Fibroblast of the conjunctiva (primary cell): ENCODE results near the gene EEF1A1.

Source experiments
- DNase-seq: peaks from one replicate; pipeline ENCODE4 v3.0.0-alpha.2; 2010; ENCODE audit warnings: low read depth

Gene EEF1A1

DNA sequence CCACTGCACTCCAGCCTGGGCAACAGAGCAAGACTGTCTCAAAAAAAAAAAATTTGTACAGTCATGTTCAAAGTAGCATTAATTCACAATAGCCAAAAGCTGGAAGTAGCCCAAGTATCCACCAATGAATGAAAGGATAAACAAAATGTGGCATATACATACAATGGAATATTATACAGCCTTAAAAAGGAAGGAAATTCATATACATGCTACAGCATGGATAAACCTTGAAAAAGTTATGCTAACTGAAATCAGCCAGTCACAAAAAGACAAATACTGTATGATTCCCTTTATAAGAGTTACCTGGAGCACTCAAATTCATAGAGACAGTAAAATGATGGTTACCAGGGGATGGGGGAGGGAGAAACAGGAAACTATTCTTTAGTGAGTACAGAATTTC lies 15.7 kb downstream of the EEF1A1 start:
- no peak for DNase-seq

DNA sequence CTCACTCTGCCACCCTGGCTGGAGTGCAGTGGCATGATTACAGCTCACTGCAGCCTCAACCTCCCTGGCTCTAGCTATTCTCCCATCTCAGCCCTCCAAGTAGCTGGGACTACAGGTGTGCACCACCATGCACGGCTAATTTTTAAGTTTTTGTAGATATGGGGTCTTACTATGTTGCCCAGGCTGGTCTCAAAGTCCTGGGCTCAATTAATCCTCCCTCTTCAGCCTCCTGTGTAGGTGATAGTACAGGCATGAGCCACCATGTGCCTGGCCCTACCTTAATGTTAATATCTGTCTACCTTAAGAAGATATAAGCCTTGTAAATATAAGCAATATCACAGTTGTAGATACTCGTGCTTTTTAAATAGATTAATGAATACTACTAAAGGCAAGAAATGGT lies 16.7 kb downstream of the EEF1A1 start:
- DNase-seq, result no peak

DNA sequence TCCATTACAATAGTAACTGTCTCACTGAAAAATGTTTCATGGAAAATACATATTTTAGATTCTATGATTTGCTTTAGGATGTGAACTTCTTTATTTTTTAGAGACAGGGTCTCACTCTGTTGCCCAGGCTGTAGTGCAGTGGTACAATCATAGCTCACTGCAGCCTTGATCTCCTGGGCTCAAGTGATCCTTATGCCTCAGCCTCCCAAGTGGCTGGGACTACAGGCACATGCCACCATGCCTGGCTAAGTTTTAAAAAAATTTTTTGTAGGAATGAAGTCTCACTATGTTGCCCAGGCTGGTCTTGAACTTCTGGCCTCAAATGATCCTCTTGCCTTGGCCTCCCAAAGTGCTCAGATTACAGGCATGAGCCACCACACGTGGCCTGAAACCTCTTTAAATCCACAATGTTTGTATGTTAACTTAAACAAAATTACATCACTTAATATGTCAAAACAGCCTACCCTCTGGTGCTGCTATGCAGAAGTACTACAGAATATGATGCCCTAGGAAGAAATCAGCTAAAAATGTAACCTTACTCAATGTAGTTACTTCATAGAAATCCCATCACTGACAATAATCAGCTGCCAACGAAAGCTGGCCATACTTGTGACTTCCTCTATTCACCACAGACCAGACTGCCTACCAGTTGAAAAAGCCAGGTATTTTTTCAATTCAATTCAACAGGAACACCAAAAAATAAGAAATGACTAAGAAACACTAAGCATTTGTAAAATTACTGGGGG lies 17.6 kb downstream of the EEF1A1 start:
- DNase-seq, result no peak

DNA sequence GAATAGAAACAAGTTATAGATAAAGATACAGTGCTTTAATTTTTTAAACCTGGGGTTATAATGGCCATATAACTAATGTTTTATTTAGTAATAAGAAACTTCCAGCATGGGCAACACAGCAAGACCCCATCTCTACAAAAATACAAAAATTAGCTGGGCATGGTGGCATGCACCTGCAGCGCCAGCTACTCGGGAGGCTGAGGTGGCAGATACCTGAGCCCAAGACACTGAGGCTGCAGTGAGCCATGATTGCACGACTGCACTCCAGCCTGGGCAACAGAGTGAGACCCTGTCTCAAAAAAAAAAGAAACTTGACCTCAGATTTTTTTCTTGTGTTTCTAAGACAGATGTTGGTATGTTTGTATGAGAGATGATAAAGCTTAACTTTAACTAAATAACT lies 22.9 kb downstream of the EEF1A1 start:
- no peak for DNase-seq

DNA sequence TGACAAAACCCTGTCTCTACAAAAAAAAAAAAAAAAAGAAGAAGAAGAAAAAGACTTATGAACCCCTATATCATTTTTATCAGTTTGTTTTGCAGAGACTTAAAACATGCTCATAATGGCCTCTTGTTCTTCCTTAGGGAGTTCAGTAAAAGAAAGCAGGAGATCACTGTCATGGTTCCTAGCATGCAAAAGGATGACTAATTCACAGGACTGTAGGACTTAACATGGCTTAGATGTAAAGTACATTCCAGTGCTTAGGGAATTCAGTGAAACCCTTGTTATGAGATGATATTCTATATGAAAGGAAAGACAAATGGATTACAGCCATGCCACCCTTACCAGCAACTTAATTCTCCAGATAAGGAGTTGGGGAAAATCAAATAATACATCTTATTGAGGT lies 29.5 kb downstream of the EEF1A1 start:
- DNase-seq, result no peak

DNA sequence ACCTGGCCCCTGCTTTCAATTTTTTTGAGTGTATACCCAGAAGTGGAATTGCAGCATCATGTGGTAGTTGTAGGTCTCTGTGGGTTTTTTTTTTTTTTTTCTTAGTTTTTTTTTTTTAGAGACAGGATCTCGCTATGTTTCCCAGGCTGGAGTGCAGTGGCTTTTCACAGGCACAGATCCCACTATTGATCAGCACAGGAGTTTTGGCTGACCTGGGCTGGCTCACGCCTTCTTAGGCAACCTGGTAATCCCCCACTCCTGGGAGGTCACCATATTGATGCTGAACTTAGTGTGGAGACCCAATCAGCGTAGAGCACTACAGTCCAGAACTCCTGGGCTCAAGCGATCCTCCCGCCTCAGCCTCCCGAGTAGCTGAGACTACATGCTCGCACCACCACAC lies 33.4 kb downstream of the EEF1A1 start:
- DNase-seq, result no peak

DNA sequence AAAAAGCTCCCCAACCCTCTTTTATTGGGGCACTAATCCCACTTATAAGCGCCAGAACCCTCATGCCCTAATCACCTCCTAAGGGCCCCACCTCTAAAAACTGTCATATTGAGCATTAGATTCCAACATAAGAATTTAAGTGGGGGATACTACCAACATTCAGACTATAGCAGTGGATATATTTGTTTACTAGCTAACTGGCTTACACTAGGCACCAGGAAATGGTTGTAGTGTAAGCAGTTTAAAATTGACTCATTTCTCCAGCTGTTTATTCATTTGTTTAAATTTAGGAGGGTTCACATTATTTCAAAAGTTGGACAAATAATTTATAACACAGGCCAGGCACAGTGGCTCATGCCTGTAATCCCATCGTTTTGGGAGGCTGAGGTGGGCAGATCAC lies 36.4 kb downstream of the EEF1A1 start:
- no peak for DNase-seq

DNA sequence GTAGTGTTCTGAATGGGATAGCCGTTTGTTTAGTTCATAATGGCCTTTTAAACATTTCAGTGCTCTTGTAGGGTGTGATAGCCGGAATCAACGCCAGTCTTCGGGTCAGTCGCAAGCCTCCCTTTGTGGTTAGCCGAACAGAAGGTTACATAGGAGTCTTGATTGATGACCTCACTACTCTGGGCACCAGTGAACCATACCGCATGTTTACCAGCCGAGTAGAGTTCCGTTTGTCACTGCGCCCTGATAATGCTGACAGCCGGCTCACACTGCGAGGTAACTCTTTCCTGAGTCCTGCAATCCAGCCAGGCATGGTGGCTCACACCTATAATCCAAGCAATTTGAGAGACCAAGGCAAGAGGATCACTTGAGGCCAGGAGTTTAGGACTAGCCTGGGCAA lies 38.9 kb downstream of the EEF1A1 start:
- no peak for DNase-seq

DNA sequence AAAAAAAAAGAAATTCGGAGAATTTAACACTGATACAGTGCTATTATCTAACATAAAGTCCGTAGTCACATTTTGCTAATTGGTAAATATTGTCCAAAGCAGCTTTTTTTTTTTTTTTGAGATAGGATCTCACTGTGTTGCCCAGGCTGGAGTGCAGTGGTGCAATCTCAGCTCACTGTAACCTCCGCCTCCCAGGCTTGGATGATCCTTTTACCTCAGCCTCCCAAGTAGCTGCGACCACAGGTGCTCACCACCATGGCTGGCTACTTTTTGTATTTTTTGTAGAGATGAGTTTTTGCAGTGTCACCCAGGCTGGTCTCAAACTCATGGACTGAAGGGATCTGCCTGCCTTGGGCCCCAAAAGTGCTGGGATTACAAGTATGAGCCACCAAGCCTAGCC lies 43.4 kb downstream of the EEF1A1 start:
- DNase-seq, result no peak

DNA sequence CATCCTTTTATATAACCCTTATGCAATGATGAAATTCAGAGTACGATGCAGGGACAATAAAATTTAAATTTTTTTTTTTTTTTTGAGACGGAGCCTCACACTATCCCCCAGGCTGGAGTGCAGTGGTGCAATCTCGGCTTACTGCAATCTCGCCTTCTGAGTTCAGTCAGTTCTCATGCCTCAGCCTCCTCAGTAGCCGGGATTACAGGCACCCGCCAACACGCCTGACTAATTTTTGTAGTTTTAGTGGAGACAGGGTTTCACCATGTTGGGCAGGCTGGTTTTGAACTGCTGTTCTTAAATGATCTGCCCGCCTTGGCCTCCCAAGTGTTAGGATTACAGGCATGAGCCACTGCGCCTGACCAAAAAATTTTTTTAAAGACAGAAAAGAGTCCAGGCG lies 44.1 kb downstream of the EEF1A1 start:
- DNase-seq, result no peak

DNA sequence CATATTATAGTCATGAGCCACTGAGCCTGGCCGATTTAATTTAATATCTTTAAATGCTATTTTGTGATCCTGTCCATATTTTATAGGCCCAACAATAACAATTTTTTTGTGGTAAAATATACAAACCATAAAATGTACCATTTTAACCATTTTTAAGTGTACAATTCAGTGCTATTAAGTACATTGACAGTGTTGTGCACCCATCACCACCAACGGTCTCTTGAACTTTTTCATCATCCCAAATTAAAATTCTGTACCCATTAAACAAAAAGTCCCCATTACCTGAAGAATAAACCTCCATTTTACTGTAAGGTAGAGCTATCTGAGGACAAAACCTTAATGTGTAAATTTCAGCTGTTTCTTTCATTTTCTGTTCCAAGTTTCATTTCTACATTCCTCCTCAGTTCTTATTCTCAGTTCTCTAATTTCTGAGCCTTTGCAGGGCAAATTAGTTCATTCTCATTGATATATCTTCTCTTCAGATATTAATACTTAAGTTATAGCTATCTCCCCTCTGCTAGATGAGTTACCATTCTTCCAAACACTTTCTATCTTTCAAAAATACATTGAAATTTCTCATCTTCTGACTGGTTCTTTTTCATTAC lies 49.0 kb downstream of the EEF1A1 start:
- DNase-seq, result no peak
